ENCODE measurements around the gene CORO2B.

Gene CORO2B

GRCh38 chr15:68615811-68616210, 37.0 kb downstream of the CORO2B start:
- DNase-seq (ENCODE audit: low read depth): no peak
- no peak for TF ChIP-seq CTCF (conservative IDR thresholded peaks at IDR 0.05; ENCODE audit: low read depth, low read length)
- H3K4me3 ChIP-seq (ENCODE audit: low read depth, low read length): no peak overlapping the region

GRCh38 chr15:68616397-68616796, 37.6 kb downstream of the CORO2B start:
- no peak for TF ChIP-seq CTCF (conservative IDR thresholded peaks at IDR 0.05; ENCODE audit: low read depth, low read length)
- no peak overlapping the region for H3K4me3 ChIP-seq (ENCODE audit: low read depth, low read length)
- no peak for DNase-seq (ENCODE audit: low read depth)

- TF ChIP-seq CTCF (conservative IDR thresholded peaks at IDR 0.05; ENCODE audit: low read depth, low read length): no peak
- no peak for DNase-seq (ENCODE audit: low read depth)
Measured at GRCh38 chr15:68617001-68617400, 38.2 kb downstream of the CORO2B start.

GRCh38 chr15:68617777-68618176, 39.0 kb downstream of the CORO2B start:
- no peak for DNase-seq (ENCODE audit: low read depth)
- no peak overlapping the region for H3K4me3 ChIP-seq (ENCODE audit: low read depth, low read length)
- no peak for TF ChIP-seq CTCF (conservative IDR thresholded peaks at IDR 0.05; ENCODE audit: low read depth, low read length)

More at GRCh38 chr15:68617001-68617400, 38.2 kb downstream of the CORO2B start:
- no peak overlapping the region for H3K4me3 ChIP-seq (ENCODE audit: low read depth, low read length)

GRCh38 chr15:68618394-68618793, 39.6 kb downstream of the CORO2B start:
- no peak overlapping the region for H3K4me3 ChIP-seq (ENCODE audit: low read depth, low read length)
- no peak for TF ChIP-seq CTCF (conservative IDR thresholded peaks at IDR 0.05; ENCODE audit: low read depth, low read length)
- peak; percentile 53 for DNase-seq (ENCODE audit: low read depth)

GRCh38 chr15:68618908-68619698, 40.3 kb downstream of the CORO2B start:
- no peak for TF ChIP-seq CTCF (conservative IDR thresholded peaks at IDR 0.05; ENCODE audit: low read depth, low read length)
- H3K4me3 ChIP-seq (ENCODE audit: low read depth, low read length): no peak overlapping the region
- peak; percentile 63 for DNase-seq (ENCODE audit: low read depth)

All from choroid plexus epithelial cell (primary cell).